Measurements from ENCODE around the gene CIART.
"Not testable (repeated sequence)": the region's sequence is repeated elsewhere in the genome, so short reads cannot be mapped to it uniquely, and the experiment has no call there.

CIART gene

GRCh38 chr1:150311762-150312161 lies 29.4 kb downstream of the CIART start:
- DNase-seq, result no peak

- not testable (repeated sequence) for DNase-seq
Measured at GRCh38 chr1:150314691-150315090, 32.3 kb downstream of the CIART start.

GRCh38 chr1:150320667-150320978 lies 38.3 kb downstream of the CIART start:
- no peak for DNase-seq

- DNase-seq, result no peak
Measured at GRCh38 chr1:150321826-150322166, 39.4 kb downstream of the CIART start.

- DNase-seq, result no peak
Measured at GRCh38 chr1:150322310-150322709, 40.0 kb downstream of the CIART start.

- no peak for DNase-seq
Measured at GRCh38 chr1:150332651-150333290, 50.4 kb downstream of the CIART start.

Measured in CD4-positive, alpha-beta T cell treated with Interleukin-6 for 4 hours (primary cell).